HG03521 (cell line): ENCODE results near the gene SPATA45.

Experiments
- ATAC-seq: cut with Tn5 transposase; IDR thresholded peaks from one replicate; pipeline ENCODE4 v1.9.1; 2021; ENCODE audit warnings: mild to moderate bottlenecking, moderate library complexity; ENCODE audit not compliant: unreplicated experiment

Gene SPATA45

GRCh38 chr1:212782422-212783154, 64.9 kb downstream of the SPATA45 start:
- ATAC-seq, result no peak

GRCh38 chr1:212781225-212781624, 66.2 kb downstream of the SPATA45 start:
- no peak for ATAC-seq

GRCh38 chr1:212780759-212781158, 66.7 kb downstream of the SPATA45 start:
- ATAC-seq, result no peak
